Fibroblast of the aortic adventitia (primary cell): Measurements from ENCODE around the gene DENND5B. TPM values are rescaled to one million over a fixed set of nuclear protein-coding genes. Genes with fewer than 3 reads are reported as not detected.

Experiments
- DNase-seq: peaks from one replicate; pipeline ENCODE4 v3.0.0-alpha.2; 2010; ENCODE audit warnings: low read depth
- H3K4me3 ChIP-seq: 2 replicates; pipeline ENCODE4 v1.5.1; 2011; ENCODE audit warnings: low read depth, mild to moderate bottlenecking, control low read depth, low read length, moderate library complexity
- total RNA-seq: library from RNA; depleted of rRNA; stranded (reverse); fragments of >200 nt; gene quantifications from 2 replicates; pipeline ENCODE4 v1.2.3, GENCODE V29; 2012; ENCODE audit warnings: low replicate concordance
- TF ChIP-seq, protein P1 (sequence below): IDR thresholded peaks from 2 replicates; pipeline ENCODE4 v1.5.1; 2011; ENCODE audit warnings: mild to moderate bottlenecking, low read length, control low read depth, inconsistent platforms; ENCODE audit not compliant: insufficient read depth

DENND5B gene
- total RNA-seq, 1 donor, result 19.2 TPM

DNA sequence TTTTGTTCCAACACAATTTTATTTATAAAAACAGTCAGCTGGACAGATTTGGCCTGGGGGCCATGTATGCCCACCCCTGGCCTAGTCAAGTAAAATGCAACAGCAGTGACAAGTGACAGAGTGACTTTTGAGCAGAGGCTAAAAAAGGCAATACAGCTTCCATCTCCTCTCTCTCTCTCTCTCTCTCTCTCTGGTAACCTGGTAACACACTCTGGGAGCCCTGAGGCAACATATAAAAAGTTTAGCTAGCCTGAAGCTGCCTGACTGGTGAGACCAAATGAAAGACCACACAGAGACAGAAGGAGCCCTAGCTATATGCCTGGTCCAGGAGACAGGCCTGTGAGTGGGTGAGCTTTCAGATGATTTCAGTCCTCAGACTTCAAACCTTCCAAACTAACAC, 105.4 kb downstream of the DENND5B start:
- TF ChIP-seq, protein P1, sequence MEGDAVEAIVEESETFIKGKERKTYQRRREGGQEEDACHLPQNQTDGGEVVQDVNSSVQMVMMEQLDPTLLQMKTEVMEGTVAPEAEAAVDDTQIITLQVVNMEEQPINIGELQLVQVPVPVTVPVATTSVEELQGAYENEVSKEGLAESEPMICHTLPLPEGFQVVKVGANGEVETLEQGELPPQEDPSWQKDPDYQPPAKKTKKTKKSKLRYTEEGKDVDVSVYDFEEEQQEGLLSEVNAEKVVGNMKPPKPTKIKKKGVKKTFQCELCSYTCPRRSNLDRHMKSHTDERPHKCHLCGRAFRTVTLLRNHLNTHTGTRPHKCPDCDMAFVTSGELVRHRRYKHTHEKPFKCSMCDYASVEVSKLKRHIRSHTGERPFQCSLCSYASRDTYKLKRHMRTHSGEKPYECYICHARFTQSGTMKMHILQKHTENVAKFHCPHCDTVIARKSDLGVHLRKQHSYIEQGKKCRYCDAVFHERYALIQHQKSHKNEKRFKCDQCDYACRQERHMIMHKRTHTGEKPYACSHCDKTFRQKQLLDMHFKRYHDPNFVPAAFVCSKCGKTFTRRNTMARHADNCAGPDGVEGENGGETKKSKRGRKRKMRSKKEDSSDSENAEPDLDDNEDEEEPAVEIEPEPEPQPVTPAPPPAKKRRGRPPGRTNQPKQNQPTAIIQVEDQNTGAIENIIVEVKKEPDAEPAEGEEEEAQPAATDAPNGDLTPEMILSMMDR, result no peak
- DNase-seq, result no peak
- H3K4me3 ChIP-seq, result no peak overlapping the region

DNA sequence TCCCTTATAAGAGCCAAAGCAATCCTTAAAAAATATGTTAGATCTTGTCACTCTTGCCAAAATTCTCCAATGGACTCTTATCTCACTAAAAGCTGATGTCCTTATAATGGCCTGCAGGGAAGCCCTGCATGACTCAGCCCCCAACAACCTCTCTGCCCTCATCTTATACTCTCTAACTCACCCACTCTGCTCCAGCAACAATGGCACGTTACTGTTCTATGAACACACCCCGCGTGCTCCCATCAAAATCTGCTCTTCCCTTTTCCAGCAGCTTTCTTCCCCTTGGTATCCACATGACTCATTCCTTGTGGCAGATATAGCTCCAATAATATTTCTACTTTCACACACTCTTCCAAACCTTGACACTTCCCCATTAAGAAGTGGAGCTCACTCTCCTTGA, 108.1 kb downstream of the DENND5B start:
- no peak overlapping the region for H3K4me3 ChIP-seq
- TF ChIP-seq, protein P1, result no peak
- DNase-seq, result peak; percentile 59

DNA sequence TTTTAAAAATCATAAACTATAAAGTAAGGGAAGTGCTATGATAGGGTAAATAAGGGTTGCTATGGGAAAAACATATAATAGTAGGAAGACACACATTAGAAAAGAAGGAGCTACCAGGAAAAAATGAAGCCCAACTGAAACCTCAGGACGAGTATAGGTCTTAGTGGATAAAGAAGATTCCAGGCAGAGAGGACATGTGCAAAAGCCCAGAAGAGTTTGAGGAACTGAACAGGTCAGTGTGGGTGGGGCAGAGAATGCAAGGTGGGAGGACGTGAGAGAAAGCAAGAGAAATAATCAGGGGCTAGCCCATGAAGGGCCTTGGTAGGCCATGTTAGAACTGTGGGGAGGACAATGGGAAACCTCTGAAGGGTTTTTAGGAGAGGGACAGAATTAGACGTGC, 109.5 kb downstream of the DENND5B start:
- no peak overlapping the region for H3K4me3 ChIP-seq
- DNase-seq, result no peak
- TF ChIP-seq, protein P1, result no peak

DNA sequence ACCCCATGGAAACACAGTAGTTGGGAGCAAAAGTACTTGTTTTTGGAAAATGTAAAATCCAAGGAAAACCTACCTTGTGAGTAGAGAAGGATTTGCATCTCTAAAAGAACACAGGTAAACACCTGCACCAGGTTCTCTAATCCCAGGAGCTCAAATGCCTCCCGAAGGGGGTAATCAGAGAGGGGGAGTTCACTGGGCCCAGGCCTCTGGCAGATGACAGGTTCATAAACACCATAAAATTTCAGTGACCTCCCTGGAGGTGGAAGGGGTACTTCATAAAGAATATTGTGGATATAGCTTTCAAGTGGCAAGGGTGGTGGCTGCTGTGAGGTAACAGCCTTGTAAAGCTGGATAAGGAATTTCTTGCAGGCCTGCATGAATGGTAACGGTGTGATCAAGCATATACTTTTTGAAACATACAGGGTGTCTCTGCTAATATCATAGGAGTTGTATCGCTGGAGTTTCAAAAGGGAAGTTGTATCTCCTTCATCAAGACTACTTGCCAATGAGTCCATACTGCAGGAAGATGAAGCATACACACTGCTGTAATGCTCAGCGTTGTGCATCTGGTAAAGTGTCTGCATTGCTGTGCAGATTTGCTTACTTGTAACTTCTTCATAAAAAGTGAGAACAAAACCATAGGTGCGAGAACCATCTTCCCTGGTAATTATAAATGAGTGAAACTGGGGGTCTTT, 111.3 kb downstream of the DENND5B start:
- DNase-seq, result no peak
- H3K4me3 ChIP-seq, result no peak overlapping the region
- TF ChIP-seq, protein P1, result no peak

DNA sequence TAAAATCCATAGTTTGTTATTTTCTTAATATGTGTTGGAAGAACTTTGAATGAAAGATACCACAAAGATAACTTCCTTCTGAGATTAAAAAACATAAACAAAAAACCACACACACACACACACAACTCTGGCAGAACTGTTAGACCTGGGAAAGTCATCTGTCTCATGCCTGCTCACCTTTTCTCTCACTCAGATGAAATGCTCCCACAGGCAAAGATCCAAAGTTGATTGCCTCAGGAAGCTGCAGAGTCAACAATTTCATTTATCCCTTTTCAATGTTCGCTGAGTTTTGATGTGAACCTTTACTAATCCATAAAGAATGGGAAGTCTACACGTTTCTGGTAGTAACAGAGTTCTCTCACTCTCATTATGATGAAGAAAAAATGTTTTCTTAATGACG, 112.0 kb downstream of the DENND5B start:
- no peak for DNase-seq
- H3K4me3 ChIP-seq, result no peak overlapping the region
- TF ChIP-seq, protein P1, result no peak

DNA sequence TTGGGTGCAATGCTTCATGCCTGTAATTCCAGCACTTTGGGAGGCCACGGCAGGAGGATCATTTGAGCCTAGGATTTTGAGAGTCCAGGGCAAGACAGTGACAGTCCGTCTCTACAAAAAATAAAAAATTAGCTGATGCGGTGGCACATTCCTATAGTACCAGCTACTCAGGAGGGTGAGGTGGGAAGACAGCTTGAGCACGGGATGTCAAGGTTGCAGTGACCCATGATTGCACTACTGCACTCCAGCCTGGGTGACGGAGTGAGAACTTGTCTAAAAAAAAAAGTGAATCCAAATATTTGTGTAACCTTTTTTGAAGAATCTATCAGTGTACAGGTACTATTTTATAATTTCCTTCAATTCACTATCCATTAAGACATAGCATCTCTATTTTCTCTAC, 112.5 kb downstream of the DENND5B start:
- H3K4me3 ChIP-seq, result no peak overlapping the region
- TF ChIP-seq, protein P1, result no peak
- DNase-seq, result no peak

DNA sequence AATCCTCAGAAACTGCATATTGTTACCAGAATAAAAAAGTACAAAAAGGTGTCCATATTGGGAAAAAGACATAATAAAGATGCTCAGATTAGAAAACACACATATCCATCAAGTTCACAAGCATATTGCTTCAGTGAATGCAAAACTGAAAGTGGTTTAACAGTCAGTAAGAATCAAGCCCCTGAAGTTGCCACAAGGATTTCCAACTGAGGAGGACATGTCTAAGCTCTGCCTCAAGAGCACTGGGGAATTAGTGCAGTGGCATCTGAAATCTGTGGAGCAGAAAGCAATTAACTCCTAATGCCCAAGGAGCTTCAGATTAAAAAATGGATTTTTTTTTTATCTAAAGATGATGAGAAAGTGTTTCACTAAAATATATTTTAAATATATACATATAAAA, 113.2 kb downstream of the DENND5B start:
- no peak for DNase-seq
- no peak overlapping the region for H3K4me3 ChIP-seq
- TF ChIP-seq, protein P1, result no peak
